Measurements from ENCODE around the gene TEX14. TPM values are rescaled to one million over a fixed set of nuclear protein-coding genes. Genes with fewer than 3 reads are reported as not detected.

Gene TEX14
- total RNA-seq, 6 experiments from 2014 or later = 0.04 to 0.12 (median 0.09) TPM; not detected in 3

DNA sequence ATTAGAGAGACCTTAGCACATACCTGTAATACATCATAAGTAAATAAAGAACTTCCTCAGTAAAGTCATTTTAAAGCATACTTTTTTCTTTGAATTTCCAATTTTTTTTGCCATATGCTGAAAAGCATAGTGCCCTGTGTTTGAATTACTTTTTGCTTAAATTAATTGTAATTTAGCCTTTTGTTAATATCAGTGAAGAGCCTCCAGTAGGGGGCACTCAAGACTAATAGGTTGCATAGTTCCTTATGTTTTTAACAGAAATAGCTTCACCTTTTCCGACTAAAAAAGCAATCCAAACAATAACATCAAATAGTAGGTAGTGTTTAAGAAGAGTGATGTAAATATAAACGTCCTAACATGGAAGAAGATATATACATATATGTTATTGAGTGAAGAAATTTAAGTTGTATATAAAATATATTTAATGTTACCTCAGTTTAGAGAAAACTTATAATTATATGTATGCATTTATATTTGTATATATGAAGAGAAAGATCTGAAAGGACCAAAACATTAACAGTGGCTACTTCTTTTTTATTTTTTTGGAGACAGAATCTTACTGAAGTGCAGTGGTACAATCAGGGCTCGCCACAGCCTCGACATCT is 19.2 kb upstream of the TEX14 start:
- intact Hi-C loops (cut with DNase I) = loop anchor here in 1 of 2 donors (10.0 kb wide), 1 partner anchor 294 kb away; no protein-coding TSS in a partner anchor
- 49% methylated on average over 4 of the region's 4 CpGs for WGBS (ENCODE audit: insufficient coverage, low coverage, low lambda C conversion rate, missing lambda C conversion rate)
- peaks cover 0 to 4% (median 0%) of the 10 kb centered on the region in 4 donors for H3K36me3 ChIP-seq
- H3K4me1 ChIP-seq = no peaks in the 10 kb centered on the region
- peak; percentile 55 to 72 (median 64) for ATAC-seq
- no peak overlapping the region for H3K27ac ChIP-seq
- peak in 1 of 3 donors; percentile 52 for DNase-seq
- H3K27me3 ChIP-seq = no peaks in the 10 kb centered on the region
- no peak overlapping the region for H3K4me3 ChIP-seq
- H3K9me3 ChIP-seq = no peaks in the 10 kb centered on the region
- no peak for TF ChIP-seq POLR2A (IDR thresholded peaks at IDR 0.05)
- TF ChIP-seq, protein P1, sequence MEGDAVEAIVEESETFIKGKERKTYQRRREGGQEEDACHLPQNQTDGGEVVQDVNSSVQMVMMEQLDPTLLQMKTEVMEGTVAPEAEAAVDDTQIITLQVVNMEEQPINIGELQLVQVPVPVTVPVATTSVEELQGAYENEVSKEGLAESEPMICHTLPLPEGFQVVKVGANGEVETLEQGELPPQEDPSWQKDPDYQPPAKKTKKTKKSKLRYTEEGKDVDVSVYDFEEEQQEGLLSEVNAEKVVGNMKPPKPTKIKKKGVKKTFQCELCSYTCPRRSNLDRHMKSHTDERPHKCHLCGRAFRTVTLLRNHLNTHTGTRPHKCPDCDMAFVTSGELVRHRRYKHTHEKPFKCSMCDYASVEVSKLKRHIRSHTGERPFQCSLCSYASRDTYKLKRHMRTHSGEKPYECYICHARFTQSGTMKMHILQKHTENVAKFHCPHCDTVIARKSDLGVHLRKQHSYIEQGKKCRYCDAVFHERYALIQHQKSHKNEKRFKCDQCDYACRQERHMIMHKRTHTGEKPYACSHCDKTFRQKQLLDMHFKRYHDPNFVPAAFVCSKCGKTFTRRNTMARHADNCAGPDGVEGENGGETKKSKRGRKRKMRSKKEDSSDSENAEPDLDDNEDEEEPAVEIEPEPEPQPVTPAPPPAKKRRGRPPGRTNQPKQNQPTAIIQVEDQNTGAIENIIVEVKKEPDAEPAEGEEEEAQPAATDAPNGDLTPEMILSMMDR (IDR thresholded peaks at IDR 0.05) = peak; percentile 75 to 85 (median 78)

- no peak for DNase-seq
Measured at GRCh38 chr17:58706351-58707140, 14.7 kb upstream of the TEX14 start.

GRCh38 chr17:58703916-58704286 is 12.1 kb upstream of the TEX14 start:
- H3K4me3 ChIP-seq = no peak overlapping the region
- intact Hi-C loops (cut with DNase I) = no loop called here
- DNase-seq = no peak
- H3K4me1 ChIP-seq = no peaks in the 10 kb centered on the region
- H3K9me3 ChIP-seq = no peaks in the 10 kb centered on the region
- no peak overlapping the region for H3K27ac ChIP-seq
- H3K27me3 ChIP-seq = no peaks in the 10 kb centered on the region
- H3K36me3 ChIP-seq = peaks cover 0 to 4% (median under 1%) of the 10 kb centered on the region in 4 donors
- 83% methylated on average over 1 of the region's 2 CpGs for WGBS (ENCODE audit: insufficient coverage, low coverage, low lambda C conversion rate, missing lambda C conversion rate)
- TF ChIP-seq POLR2A (IDR thresholded peaks at IDR 0.05) = no peak
- TF ChIP-seq, protein P1 (IDR thresholded peaks at IDR 0.05) = no peak
- peak in 1 of 4 donors; percentile 52 for ATAC-seq

More at GRCh38 chr17:58706351-58707140, 14.7 kb upstream of the TEX14 start:
- no peak overlapping the region for H3K27ac ChIP-seq
- intact Hi-C loops (cut with DNase I) = no loop called here
- H3K36me3 ChIP-seq = peaks cover 0 to 4% (median 0%) of the 10 kb centered on the region in 4 donors
- H3K9me3 ChIP-seq = no peaks in the 10 kb centered on the region
- H3K4me1 ChIP-seq = no peaks in the 10 kb centered on the region
- WGBS (ENCODE audit: insufficient coverage, low coverage, low lambda C conversion rate, missing lambda C conversion rate) = 45% methylated on average over 3 of the region's 3 CpGs
- no peak overlapping the region for H3K4me3 ChIP-seq
- ATAC-seq = no peak
- no peak for TF ChIP-seq POLR2A (IDR thresholded peaks at IDR 0.05)
- TF ChIP-seq, protein P1 (IDR thresholded peaks at IDR 0.05) = no peak
- H3K27me3 ChIP-seq = no peaks in the 10 kb centered on the region

DNA sequence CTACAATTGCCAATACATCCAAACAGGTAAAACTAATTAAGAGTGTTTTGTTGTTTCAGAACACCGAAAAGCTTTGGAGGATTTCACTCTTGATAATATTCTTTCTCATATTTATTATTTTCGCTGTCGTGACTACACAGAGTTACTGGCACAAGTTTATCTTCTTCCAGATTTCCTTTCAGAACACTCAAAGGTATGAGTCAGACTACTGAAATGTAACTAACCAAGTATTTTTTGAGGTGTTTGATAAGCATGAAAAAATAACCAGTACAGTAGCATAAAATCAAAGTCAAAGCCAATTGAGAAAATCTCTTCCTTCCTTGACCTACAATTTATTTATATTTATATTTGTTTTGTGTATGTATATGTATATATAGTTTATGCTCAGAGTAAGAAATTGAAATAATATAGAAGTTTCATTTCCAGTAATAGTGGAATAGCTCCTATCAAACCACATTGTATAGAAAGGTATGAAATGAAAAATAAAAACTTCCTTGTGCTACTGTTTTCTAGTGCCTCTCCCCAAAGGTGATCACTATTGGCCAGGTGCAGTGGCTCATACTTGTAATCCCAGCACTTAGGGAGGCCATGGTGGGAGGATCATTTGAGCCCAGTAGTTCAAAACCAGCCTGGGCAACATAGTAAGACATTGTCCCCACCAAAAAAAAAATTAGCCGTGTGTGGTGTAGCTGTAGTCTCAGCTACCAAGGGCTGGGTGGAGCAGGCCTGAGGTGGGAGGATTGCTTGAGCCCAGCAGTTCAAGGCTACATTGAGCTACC is 11.5 kb upstream of the TEX14 start:
- DNase-seq = no peak
- WGBS (ENCODE audit: insufficient coverage, low coverage, low lambda C conversion rate, missing lambda C conversion rate) = 59% methylated on average over 4 of the region's 4 CpGs
- ATAC-seq = no peak

More for the DNA sequence above, 11.5 kb upstream of the TEX14 start:
- intact Hi-C loops (cut with DNase I) = no loop called here
- Histone ChIP-seq H3K4me1 (no peaks in the 10 kb centered on the region), H3K27me3 (no peaks in the 10 kb centered on the region), H3K36me3 (peaks cover 0 to 4% (median under 1%) of the 10 kb centered on the region in 4 donors), H3K27ac (no peak overlapping the region), H3K9me3 (no peaks in the 10 kb centered on the region), H3K4me3 (no peak overlapping the region)
- TF ChIP-seq, protein P1 (IDR thresholded peaks at IDR 0.05) = no peak
- no peak for TF ChIP-seq POLR2A (IDR thresholded peaks at IDR 0.05)
